Activated naive CD8-positive, alpha-beta T cell treated with anti-CD3 and anti-CD28 coated beads, Interleukin-2, amount 10 ng/mL, durations not matched to agents 7 days and 5 days (primary cell): ENCODE results near the gene ADCY5. TPM values are rescaled to one million over a fixed set of nuclear protein-coding genes. Genes with fewer than 3 reads are reported as not detected.

ENCODE experiments used
- ATAC-seq: fragments of 150-1000 bp; cut with Tn5 transposase; one replicate; pipeline ENCODE4 v1.10.0; 2021; ENCODE audit warnings: low read depth, moderate library complexity
- POLR2A ChIA-PET: fragments of 350-600 bp; sonication (Branson Sonifier 250); formaldehyde crosslinking; loops from one replicate; lab custom pipeline; 2021; ENCODE audit warnings: antibody characterized with exemption; lab: Charles Lee
- DNase-seq: peaks from one replicate; pipeline ENCODE4 v3.0.0; 2021
- H3K27ac Mint-ChIP-seq: one replicate; pipeline ENCODE4 v1.8.0; 2022; ENCODE audit warnings: mild to moderate bottlenecking, mixed read lengths
- H3K27me3 Mint-ChIP-seq: one replicate; pipeline ENCODE4 v1.8.0; 2022; ENCODE audit warnings: mild to moderate bottlenecking, moderate library complexity, mixed read lengths
- H3K36me3 Mint-ChIP-seq: one replicate; pipeline ENCODE4 v1.8.0; 2021; ENCODE audit warnings: mild to moderate bottlenecking, mixed read lengths
- H3K4me1 Mint-ChIP-seq: one replicate; pipeline ENCODE4 v1.8.0; 2021; ENCODE audit warnings: mixed read lengths
- H3K4me3 Mint-ChIP-seq: one replicate; pipeline ENCODE4 v1.8.0; 2022; ENCODE audit warnings: mild to moderate bottlenecking, moderate library complexity, mixed read lengths
- H3K9me3 Mint-ChIP-seq: one replicate; pipeline ENCODE4 v1.8.0; 2021; ENCODE audit warnings: mixed read lengths
- total RNA-seq, 2 experiments: library from RNA; stranded (reverse); gene quantifications; one replicate each; pipeline ENCODE4 v1.2.3, GENCODE V29; 2021

The ADCY5 gene
- total RNA-seq, 2 experiments from 2014 or later, result not detected

DNA sequence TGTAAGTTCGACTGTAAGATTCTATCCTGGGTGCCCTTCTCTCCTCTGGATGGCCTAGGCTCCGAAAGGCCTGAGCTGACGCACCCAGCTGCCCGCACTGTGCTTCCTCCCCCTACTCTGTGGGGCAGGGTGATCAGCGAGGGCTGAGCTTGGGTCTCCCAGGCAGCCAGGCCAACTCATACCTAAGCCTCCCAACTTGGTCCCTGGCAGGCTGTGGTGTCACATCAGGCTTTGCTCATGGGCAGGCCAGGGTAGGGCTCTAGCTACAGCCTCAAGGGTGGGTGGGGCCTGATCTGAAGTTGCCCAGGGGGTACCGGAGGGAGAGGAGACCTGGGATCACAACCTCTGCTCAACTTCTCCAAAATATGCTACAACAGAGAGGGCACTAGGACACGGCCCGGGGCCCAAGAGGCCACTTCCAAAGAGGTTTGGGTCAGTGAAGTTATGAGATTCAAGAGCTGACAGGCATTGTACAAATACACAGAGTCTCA is 123.1 kb downstream of the ADCY5 start:
- H3K36me3 Mint-ChIP-seq, result no peaks in the 10 kb centered on the region
- H3K27me3 Mint-ChIP-seq, result peaks cover 5% of the 10 kb centered on the region
- DNase-seq, result no peak
- no peak overlapping the region for H3K4me3 Mint-ChIP-seq
- H3K9me3 Mint-ChIP-seq, result no peaks in the 10 kb centered on the region
- POLR2A ChIA-PET, result no interaction called here
- H3K27ac Mint-ChIP-seq, result no peak overlapping the region
- H3K4me1 Mint-ChIP-seq, result no peaks in the 10 kb centered on the region
- ATAC-seq, result no peak

DNA sequence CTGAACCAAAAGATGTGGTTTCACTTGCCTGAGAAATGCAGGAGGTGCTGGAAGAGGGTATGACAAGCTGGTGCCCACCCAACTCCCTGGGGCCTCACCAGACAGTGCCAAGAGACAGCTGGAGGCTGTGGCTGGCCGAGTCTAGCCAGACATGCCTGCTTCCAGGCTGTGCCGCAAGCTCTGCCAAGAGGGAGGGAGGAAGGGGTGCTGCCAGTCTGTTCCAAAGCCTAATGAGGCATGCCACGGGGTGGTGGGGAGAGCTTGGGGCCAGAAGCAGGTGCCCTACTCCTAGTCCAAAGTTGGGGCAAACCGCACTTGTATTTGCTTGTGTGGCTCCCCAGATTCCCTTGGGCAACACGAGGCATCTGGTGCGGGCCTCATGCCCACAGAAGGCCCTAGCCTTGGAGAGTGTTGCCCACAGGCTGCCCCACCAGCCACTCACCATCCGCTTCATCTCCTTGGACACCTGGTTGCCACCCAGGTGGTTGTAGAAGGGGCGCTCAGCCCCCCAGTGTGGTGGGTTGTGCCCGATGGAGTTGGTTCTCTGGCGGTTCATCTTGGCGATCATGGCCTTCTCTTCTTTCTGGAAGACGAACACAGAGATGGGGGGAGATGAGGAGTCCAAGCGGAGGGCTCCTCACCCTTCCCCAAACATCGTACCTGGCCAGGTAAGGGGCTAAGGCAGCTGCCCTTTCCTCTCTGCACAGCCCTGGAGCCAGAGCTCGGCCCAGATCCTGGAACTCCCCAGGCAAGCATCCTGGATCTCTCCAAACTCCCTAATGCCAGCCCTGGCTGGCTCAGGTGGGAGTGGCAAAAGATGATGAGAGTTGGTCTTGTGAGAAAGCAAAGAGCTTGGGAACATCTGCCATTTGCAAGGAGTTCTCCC is 123.8 kb downstream of the ADCY5 start:
- no peak for DNase-seq
- Mint-ChIP-seq H3K27ac (no peak overlapping the region), H3K9me3 (no peaks in the 10 kb centered on the region), H3K27me3 (peaks cover 5% of the 10 kb centered on the region), H3K36me3 (no peaks in the 10 kb centered on the region), H3K4me3 (no peak overlapping the region), H3K4me1 (no peaks in the 10 kb centered on the region)
- no peak for ATAC-seq
- POLR2A ChIA-PET, result no interaction called here

DNA sequence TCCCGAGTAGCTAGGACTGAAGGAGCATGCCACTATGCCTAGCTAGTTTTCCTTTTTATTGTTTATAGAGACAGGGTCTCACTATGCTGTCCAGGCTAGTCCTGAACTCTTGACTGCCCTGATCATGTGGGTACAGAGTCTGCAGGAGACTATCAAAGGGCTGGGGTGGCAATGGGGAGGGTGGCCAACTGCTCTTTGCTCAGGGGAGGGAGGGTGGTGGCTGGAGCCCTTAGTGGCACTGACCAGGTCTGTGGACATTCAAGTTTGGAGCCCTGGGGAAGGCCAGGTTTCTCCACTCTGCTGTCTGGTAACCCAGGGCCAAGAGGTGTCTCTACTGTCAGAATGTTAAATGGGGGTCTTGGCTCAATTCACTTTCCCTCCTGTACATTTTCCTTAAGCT is 125.1 kb downstream of the ADCY5 start:
- Mint-ChIP-seq H3K4me3 (no peak overlapping the region), H3K9me3 (no peaks in the 10 kb centered on the region), H3K36me3 (no peaks in the 10 kb centered on the region), H3K4me1 (no peaks in the 10 kb centered on the region), H3K27me3 (peaks cover 5% of the 10 kb centered on the region), H3K27ac (no peak overlapping the region)
- DNase-seq (no peak), ATAC-seq (no peak)
- POLR2A ChIA-PET, result interaction anchor here (0.6 kb wide), 1 partner anchor 1846 kb away, joined by 4 read pairs; no protein-coding TSS in a partner anchor

DNA sequence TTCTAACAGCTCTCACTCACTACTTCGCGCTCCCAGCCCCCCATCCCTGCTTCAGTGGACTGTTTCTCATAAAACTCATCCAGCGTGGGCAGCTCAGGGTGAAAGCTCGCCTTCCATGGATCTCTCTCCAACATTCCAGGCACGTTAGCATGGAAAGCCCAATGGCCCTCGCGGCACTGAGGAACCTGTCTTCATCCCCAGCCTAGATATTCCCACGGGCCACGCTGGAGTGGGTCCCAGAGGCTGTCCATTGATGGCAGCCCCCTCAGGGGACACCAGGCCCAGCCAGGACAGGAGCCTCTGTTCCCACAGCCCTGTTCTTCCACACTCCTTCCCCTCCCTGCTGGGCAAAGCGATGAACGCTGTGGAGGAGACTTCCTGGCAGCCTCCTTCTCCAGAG is 126.0 kb downstream of the ADCY5 start:
- POLR2A ChIA-PET, result no interaction called here
- no peaks in the 10 kb centered on the region for H3K9me3 Mint-ChIP-seq

DNA sequence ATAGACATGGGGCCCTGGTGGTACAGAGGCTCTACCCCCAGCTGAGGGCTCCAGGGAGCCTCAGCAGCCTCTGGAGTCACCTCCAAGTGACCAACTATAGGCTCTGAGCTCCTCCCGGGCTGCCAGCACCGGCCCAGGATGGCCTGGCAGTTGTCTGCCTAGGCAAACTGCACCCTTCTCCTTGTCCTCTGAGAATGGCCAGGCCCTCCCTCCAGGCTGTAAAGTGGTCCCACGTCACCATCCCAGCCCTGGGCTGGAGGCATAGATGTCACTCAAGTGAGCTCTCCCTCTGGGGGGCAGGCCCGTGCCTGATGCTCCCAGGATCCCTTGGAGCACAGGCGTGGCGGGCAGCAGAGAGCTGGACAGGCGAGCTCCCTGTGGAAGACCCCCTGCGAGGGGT is 127.1 kb downstream of the ADCY5 start:
- peaks cover 5% of the 10 kb centered on the region for H3K27me3 Mint-ChIP-seq
- no peak overlapping the region for H3K27ac Mint-ChIP-seq
- no peaks in the 10 kb centered on the region for H3K9me3 Mint-ChIP-seq
- H3K36me3 Mint-ChIP-seq, result no peaks in the 10 kb centered on the region
- POLR2A ChIA-PET, result no interaction called here
- ATAC-seq (no peak), DNase-seq (no peak)
- no peak overlapping the region for H3K4me3 Mint-ChIP-seq
- H3K4me1 Mint-ChIP-seq, result no peaks in the 10 kb centered on the region

More for the DNA sequence above, 126.0 kb downstream of the ADCY5 start:
- Mint-ChIP-seq H3K27me3 (peaks cover 5% of the 10 kb centered on the region), H3K27ac (no peak overlapping the region), H3K36me3 (no peaks in the 10 kb centered on the region), H3K4me3 (no peak overlapping the region), H3K4me1 (no peaks in the 10 kb centered on the region)
- ATAC-seq, result no peak
- no peak for DNase-seq

DNA sequence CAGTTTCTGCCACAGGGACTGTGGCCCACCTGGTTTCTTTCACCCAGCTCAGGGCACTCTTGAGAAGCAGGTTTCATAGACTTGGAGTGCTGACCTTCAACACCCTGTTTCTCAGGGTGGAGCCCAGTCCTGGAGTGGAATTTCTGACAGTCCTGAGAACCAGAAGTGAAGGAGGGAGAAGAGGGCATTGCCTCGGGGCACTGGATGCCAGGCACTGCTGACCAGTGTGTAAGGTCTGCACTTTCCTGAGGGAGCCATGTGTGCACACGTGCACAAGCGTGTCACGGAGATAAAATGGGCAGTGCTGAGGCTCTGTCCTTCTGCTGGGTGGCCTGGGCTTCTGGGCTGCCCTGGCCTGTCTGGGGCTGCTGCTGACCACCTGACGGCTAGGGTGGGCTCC is 128.7 kb downstream of the ADCY5 start:
- Mint-ChIP-seq H3K9me3 (no peaks in the 10 kb centered on the region), H3K27me3 (peaks cover 8% of the 10 kb centered on the region), H3K27ac (no peak overlapping the region), H3K4me1 (no peaks in the 10 kb centered on the region), H3K4me3 (no peak overlapping the region), H3K36me3 (no peaks in the 10 kb centered on the region)
- ATAC-seq, result no peak
- POLR2A ChIA-PET, result no interaction called here
- DNase-seq, result no peak

DNA sequence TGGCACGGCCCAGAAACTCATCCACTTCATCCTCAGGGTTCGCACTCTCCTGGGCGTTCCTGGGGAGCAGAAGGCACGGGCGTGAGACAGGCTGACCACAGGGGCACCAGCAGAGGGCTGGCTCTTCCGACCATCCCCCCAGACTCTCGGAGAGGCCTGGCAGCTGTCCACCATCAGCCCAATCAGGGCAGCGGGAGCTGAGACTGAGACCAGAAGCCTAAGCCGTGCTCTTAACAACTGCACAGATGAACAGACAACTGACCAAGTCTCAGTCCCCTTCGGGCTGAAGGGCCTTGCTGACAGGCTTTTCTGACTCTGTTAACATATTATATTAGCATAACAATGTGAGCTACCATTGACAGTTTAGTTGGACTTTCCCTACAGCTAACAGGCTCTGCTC is 129.1 kb downstream of the ADCY5 start:
- DNase-seq (no peak), ATAC-seq (no peak)
- POLR2A ChIA-PET, result no interaction called here
- Mint-ChIP-seq H3K4me3 (no peak overlapping the region), H3K27ac (no peak overlapping the region), H3K36me3 (no peaks in the 10 kb centered on the region), H3K9me3 (no peaks in the 10 kb centered on the region), H3K4me1 (no peaks in the 10 kb centered on the region), H3K27me3 (peaks cover 8% of the 10 kb centered on the region)

DNA sequence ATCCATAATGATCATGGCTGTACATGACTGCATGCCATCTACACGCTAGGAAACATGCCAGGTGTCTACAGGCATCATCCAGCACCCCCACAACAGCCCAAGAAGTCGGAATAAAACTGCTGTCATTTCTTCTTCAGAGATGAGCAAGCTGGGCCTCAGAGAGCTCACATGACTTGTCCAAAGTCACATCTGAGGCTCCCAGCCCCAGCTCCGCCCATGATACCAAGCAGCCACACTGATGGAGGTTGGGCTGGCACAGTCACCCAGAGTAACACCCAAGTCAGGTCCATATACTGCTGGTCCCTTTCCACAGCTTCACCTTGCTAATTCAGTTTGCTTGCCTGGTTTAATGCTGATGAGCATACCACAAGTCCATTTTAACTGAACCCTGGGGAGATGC is 130.5 kb downstream of the ADCY5 start:
- ATAC-seq (no peak), DNase-seq (no peak)
- no peak overlapping the region for H3K27ac Mint-ChIP-seq
- H3K9me3 Mint-ChIP-seq, result no peaks in the 10 kb centered on the region
- H3K27me3 Mint-ChIP-seq, result peaks cover 10% of the 10 kb centered on the region
- no peak overlapping the region for H3K4me3 Mint-ChIP-seq
- no peaks in the 10 kb centered on the region for H3K4me1 Mint-ChIP-seq
- no peaks in the 10 kb centered on the region for H3K36me3 Mint-ChIP-seq
- POLR2A ChIA-PET, result no interaction called here

DNA sequence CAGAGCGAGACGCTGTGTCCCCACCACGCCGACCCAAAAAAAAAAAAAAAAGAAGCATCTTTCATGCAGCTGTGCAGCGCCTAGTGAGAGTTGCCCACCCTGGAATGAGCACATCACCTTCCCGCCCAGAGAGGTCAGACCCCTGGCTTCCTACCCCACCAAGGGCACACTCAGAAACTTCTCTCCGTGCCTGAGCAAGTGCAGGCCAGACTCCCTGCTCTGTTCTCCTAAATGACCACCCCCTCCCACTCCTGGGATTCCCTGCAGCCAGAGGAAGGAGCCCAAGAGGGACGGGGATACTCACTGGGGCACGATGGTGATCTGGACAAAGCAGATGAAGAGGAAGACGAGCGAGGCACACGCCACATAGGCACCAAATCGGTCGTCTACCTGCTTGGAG is 131.2 kb downstream of the ADCY5 start:
- Mint-ChIP-seq H3K4me1 (no peaks in the 10 kb centered on the region), H3K27ac (no peak overlapping the region), H3K36me3 (no peaks in the 10 kb centered on the region), H3K9me3 (no peaks in the 10 kb centered on the region), H3K27me3 (peaks cover 9% of the 10 kb centered on the region), H3K4me3 (no peak overlapping the region)
- no peak for DNase-seq
- ATAC-seq, result no peak
- POLR2A ChIA-PET, result no interaction called here

DNA sequence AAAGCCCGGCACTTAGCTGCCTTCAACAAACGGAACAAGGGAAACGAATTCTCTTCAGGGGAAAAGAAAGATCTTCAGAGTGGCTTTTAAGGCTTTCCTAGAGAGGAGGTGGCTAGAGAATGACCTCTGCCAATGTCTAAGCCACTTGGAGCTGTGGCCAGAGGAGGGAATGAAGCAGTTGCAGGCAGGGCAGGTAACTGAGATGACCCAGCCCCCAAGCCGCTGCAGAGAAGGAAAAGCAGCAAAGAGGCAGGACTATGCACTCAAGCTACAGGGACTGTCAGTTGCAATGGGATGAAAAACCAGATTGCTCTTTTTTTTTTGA is 133.7 kb downstream of the ADCY5 start:
- Mint-ChIP-seq H3K36me3 (no peaks in the 10 kb centered on the region), H3K27ac (no peak overlapping the region), H3K4me1 (no peaks in the 10 kb centered on the region), H3K4me3 (no peak overlapping the region), H3K9me3 (no peaks in the 10 kb centered on the region), H3K27me3 (peaks cover 11% of the 10 kb centered on the region)
- DNase-seq (no peak), ATAC-seq (no peak)
- POLR2A ChIA-PET, result no interaction called here

DNA sequence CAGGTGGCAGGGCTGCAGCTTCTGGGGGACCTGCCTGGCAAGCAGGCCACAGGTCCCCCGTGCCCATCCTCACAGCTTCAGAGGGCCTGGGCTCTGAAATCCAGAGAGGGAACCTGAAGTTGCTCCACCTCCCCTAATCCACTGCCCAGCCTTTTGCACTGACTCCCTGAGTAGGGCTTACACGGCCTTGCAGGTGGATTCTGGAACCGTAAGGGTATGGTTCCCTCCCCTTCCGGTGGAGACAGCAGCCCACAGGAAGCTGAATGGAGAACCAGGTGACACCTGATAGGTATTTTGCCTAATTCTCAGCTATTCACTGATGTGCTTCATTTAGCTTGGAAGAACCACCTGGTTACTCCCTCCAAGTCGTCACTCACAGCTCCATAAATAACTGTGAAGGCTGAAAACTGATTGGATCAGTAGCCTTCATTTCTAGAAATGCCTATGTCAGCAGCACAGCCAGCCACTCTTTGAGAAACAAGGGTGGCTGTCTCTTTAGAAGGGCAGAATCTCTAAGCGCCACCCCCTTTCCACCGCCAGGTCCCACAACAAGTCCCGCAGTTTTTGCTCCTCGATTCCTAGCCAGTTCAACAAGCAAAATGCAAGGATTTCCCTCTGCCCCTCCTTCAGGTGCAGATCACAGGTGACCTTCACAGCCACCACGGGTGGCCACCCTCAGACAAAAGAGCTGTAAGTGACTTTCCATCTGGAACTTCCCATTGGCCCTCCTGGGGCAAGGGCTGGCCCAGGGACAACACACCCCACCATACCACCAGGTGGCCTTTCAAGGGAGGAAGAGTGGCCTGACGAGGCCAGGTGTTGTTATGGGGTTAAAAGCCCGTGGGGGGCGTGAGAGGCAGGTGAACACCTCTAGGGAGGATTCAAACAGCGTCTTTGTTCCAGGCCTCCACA is 134.3 kb downstream of the ADCY5 start:
- no peak for ATAC-seq
- POLR2A ChIA-PET, result no interaction called here
- H3K27me3 Mint-ChIP-seq, result peaks cover 11% of the 10 kb centered on the region
- H3K36me3 Mint-ChIP-seq, result no peaks in the 10 kb centered on the region
- H3K27ac Mint-ChIP-seq, result no peak overlapping the region
- no peak for DNase-seq
- H3K9me3 Mint-ChIP-seq, result no peaks in the 10 kb centered on the region
- H3K4me3 Mint-ChIP-seq, result no peak overlapping the region
- no peaks in the 10 kb centered on the region for H3K4me1 Mint-ChIP-seq

DNA sequence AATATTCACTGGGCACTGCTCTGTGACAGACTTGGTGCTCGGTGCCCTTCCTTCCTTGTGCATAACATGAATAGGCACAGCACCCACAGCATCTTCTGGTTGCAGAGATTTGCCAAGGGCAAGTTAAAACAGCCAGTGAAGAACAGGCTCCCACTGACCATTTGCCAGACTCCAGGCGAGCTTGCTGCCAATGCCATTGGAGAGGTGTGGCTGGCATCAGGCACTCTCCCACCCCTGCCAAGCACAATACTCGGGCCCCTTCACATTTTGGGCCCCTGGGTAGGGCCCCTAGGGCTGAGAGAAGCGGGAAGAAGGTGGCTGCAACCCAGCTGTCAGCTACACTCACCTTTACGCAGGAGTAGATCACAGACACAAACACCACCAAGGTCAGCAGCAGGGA is 135.0 kb downstream of the ADCY5 start:
- no peaks in the 10 kb centered on the region for H3K36me3 Mint-ChIP-seq
- DNase-seq (no peak), ATAC-seq (no peak)
- POLR2A ChIA-PET, result no interaction called here
- H3K27ac Mint-ChIP-seq, result peak overlapping the region; percentile 23
- no peaks in the 10 kb centered on the region for H3K4me1 Mint-ChIP-seq
- peaks cover 11% of the 10 kb centered on the region for H3K27me3 Mint-ChIP-seq
- no peak overlapping the region for H3K4me3 Mint-ChIP-seq
- no peaks in the 10 kb centered on the region for H3K9me3 Mint-ChIP-seq

DNA sequence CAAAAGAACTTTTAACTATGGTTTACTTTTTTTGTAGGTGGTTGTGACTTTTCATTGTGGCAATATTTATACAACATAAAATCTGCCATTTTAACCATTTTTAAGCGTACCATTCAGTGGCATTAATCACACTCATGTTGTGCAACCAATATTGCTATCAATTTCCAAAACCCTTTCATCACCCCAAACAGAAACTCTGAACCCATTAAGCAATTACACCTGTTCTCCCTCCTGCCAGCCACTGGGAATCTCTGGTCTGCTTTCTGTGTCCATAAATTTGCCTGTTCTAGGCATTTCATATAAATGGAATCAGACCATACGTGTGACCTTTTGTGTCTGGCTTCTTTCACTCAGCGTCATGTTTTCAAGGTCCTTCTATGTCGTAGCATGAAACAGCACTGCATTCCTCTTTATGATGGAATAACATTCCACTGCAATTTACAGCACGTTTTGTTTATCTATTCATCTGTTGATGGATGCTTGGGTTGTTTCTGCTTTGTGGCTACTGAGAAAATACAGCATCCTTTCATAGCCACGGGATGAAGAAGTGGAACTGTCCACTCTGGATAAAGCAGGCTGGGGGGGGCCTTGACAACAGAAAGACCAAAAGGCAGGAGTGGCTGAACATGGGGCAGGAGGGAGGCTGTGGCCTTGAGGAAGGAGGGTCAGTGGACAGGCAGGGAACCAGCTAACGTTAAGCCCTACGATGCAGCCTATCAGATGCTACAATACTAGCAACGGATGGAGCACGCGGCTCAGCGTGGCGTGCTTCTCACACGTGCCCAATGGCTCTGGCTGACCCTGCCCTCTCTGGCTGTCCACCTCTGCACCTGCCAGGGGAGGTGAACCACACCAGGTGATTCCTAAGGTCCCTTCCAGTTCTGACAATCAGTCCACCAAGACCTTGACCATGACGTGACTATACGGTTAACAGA is 136.3 kb downstream of the ADCY5 start:
- H3K4me1 Mint-ChIP-seq, result no peaks in the 10 kb centered on the region
- peaks cover 9% of the 10 kb centered on the region for H3K27me3 Mint-ChIP-seq
- no peaks in the 10 kb centered on the region for H3K9me3 Mint-ChIP-seq
- H3K36me3 Mint-ChIP-seq, result no peaks in the 10 kb centered on the region
- H3K4me3 Mint-ChIP-seq, result no peak overlapping the region
- DNase-seq, result no peak
- H3K27ac Mint-ChIP-seq, result no peak overlapping the region
- no peak for ATAC-seq
- POLR2A ChIA-PET, result no interaction called here
